ENCODE measurements around the gene KCNAB1.

DNA sequence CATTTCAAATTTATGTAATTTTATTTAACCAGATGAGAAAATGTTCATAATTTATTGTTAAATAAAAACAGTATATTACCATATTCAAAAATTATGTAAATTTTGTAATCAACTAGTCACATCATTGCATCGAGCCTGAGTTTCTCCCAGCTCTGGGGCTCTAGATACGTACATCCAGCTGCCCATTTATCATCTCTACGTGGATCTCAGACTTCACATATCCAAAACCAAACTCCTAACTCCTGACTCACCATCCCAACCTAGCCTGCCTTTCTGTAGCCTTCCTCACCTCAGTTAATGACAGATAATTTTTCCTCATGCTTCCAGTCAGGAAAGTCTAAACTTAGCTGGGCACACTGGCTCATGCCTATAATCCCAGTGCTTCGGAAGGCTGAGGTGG lies 239.7 kb downstream of the KCNAB1 start:
- TF ChIP-seq POLR2A (IDR thresholded peaks at IDR 0.05; ENCODE audit: low read length) (no peak), GATA1 (IDR thresholded peaks at IDR 0.05; ENCODE audit: low read depth, low read length) (no peak)

Data from erythroblast (primary cell).